Panc1 (cell line): ENCODE results near the gene OPA1. TPM values are rescaled to one million over a fixed set of nuclear protein-coding genes. Genes with fewer than 3 reads are reported as not detected.

ENCODE experiments used
- total RNA-seq: library from RNA; stranded (reverse); gene quantifications from one replicate; pipeline ENCODE4 v1.2.1, GENCODE V29; 2021; ENCODE audit not compliant: unreplicated experiment

OPA1 gene
- total RNA-seq, 1 experiment from 2014 or later = 109 TPM

Other genes with a start within 250 kb of the OPA1 start
- not detected for gene ATP13A5, start 214.5 kb upstream of the OPA1 start, total RNA-seq
- not detected for gene ATP13A4, start 38.3 kb upstream of the OPA1 start, total RNA-seq